HG03378 (cell line): ENCODE measurements around the gene NYNRIN.
"Not testable (repeated sequence)": the region's sequence is repeated elsewhere in the genome, so short reads cannot be mapped to it uniquely, and the experiment has no call there.

Source experiments
- ATAC-seq: cut with Tn5 transposase; IDR thresholded peaks from one replicate; pipeline ENCODE4 v1.9.1; 2021; ENCODE audit warnings: mild to moderate bottlenecking, moderate library complexity; ENCODE audit not compliant: unreplicated experiment

The NYNRIN gene

GRCh38 chr14:24369907-24370687 lies 28.7 kb upstream of the NYNRIN start:
- no peak for ATAC-seq

- ATAC-seq = no peak
Measured at GRCh38 chr14:24370748-24371147, 28.1 kb upstream of the NYNRIN start.

DNA sequence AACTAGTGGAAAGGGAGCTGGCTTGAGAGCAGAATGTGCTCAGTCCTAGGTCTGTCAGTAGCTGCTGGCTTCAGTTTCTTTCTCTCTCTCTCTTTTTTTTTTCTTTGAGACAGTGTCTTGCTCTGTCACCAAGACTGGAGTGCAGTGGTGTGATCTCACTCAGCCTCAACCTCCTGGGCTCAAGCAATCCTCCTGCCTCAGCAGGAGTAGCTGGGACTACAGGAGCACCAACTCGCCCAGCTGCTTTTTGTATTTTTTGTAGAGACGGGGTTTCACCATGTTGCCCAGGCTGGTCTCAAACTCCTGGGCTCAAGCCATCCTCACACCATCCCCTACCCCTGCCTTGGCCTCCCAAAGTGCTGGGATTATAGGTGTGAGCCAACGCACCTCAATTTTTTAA lies 27.2 kb upstream of the NYNRIN start:
- ATAC-seq = not testable (repeated sequence)

- no peak for ATAC-seq
Measured at GRCh38 chr14:24372701-24373416, 25.9 kb upstream of the NYNRIN start.

- no peak for ATAC-seq
Measured at GRCh38 chr14:24376448-24377070, 22.2 kb upstream of the NYNRIN start.

DNA sequence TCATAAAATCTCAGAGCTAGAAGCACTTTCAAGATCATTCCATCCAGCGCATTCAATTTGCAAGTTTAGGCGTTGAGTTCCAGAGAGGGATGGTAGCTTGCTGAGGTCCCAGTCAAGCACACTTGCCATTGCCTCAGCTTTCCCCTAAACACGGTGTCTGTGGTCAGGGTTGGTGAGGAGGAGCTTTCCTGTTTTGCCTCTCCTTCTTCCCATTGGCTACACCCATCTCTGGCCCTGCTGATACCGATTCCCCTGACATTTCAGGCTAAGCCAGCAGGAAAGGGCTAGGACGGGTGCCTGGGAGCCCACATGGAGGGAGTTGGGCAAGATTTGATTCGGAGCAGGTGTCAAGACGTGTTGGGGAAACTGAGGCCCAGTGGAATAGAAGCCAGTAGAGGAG lies 21.7 kb upstream of the NYNRIN start:
- no peak for ATAC-seq

DNA sequence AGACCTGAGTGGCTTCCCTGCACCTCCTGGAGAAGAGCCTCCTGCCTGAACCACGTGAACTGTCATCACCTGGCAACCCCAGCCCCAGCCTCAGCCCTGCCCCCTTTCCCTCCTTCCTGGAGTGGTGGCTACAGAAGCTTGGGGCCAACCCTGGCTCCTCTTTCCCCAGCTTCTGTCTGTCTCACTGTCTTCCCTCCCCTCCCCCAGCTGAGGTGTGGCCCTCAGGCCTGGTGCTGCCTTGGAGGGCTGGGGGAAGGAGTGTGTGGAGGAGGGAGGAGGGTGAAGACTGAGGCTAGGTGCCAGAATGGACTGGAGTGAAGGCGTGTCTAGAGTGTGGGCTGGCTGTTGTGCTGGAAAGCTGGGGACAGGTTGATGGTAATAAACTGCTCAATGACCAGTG lies 21.1 kb upstream of the NYNRIN start:
- no peak for ATAC-seq

- ATAC-seq = no peak
Measured at GRCh38 chr14:24378327-24378726, 20.5 kb upstream of the NYNRIN start.

DNA sequence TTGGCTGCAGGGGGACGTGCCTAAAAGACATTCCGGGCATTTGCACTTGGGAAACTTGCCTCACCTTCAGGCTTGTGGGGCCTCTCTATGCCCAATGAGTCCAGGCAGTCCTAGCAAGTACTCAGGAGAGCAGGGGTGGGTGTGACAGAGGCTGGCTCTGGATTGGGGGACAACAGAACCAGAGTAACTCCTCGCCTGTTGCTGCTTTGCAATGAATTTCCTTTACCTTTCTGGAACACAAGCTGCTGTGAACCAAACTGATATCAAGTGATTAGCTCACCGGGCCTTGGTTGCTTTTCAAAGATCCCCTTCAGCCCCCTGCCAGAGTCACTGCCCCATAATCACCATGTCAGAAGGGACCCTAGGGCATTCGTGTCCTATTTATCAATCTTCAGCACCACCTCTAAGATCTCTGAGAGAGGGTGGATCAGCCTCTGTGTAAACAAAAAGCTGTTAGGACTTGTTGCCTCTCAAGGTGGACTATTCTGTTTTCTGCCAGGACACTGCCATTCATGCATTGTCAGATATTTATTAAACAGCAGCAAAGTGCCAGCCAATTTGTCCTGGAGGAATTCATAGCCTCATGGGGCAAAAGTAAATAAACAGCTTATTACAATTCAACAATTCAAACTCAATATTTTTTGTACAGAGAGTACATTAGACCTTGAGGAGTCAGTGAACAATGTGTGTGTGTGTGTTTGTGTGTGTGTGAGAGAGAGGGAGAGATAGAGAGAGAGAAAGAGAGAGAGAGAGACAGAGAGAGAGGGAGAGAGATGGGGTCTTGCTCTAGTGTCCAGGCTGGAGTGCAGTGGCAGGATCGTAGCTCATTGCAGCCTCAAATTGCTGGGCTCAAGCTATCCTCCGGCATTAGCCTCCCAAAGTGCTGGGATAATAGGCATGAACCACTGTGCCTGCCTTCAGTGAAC lies 19.6 kb upstream of the NYNRIN start:
- no peak for ATAC-seq

DNA sequence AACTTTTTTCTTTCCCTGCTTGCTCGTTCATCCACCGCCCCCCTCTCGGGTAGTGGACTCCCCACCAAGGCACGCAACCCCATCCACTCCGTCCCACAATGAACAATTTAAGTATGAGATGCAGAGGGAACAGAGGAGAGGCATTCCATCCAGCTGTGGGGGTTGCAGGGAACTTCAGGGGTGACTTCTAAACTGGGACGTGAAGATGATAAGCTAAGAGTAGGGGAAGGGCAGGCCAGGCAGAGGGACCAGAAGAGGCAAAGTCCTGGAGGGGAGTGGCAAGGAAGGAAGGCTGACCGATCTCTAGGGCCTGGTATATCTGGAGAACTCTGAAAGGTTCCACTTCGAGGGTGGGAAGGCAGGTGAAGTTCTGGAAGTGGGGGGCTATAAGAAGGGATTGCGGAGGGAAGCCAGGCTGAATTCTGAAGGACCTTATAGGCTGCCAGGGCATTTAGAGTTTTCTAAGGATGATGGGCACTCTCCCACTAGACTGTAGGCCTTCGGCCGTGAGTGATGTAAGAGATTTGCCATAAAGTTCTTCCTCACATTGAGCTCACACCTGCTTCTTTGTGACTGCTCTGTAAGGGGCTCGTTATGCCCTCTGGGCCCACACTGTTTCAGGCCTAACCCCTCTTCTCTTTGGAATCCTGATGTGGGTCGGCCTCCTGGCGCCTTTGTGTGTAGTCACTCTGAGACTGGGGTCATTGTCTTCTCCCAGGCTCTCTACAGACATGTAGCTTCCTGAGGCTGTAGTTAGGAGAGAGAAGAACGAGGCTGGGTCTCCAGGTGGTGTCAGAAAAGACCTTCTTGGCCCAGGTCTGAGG lies 18.7 kb upstream of the NYNRIN start:
- ATAC-seq = no peak

GRCh38 chr14:24381363-24382063 lies 17.3 kb upstream of the NYNRIN start:
- ATAC-seq = no peak

GRCh38 chr14:24382064-24382371 lies 16.8 kb upstream of the NYNRIN start:
- ATAC-seq = no peak

- ATAC-seq = no peak
Measured at GRCh38 chr14:24384169-24384568, 14.6 kb upstream of the NYNRIN start.

GRCh38 chr14:24385524-24385923 lies 13.3 kb upstream of the NYNRIN start:
- ATAC-seq = no peak

DNA sequence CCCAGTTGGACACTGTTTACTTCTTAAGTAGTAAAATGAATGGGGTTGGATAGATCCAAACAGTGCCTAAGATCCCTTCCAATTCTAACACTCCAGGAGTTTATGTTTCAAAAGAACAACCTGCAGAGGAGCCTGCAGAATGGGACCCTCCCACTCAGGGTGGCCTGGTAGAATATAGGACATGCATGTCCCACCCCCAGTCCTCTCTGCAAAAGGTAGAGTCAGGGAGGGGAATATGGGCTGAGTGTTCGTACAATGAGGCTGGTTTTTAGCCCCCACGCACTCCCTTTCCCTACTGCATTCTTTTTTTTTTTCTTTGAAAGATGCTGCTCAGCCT lies 11.8 kb upstream of the NYNRIN start:
- no peak for ATAC-seq

GRCh38 chr14:24387579-24387978 lies 11.2 kb upstream of the NYNRIN start:
- not testable (repeated sequence) for ATAC-seq

GRCh38 chr14:24388474-24389179 lies 10.2 kb upstream of the NYNRIN start:
- no peak for ATAC-seq

GRCh38 chr14:24389226-24389848 lies 9.5 kb upstream of the NYNRIN start:
- no peak for ATAC-seq
